Measurements from ENCODE around the gene PLEKHM2.
A peak's percentile ranks its signal among the peaks of the same experiment; 100 is the strongest.

The PLEKHM2 gene

GRCh38 chr1:15700508-15700907, 16.4 kb downstream of the PLEKHM2 start:
- DNase-seq = no peak
- TF ChIP-seq GATA1 (IDR thresholded peaks at IDR 0.05; ENCODE audit: low read depth, low read length) (no peak), POLR2A (IDR thresholded peaks at IDR 0.05; ENCODE audit: low read length) (no peak)

GRCh38 chr1:15701784-15702183, 17.7 kb downstream of the PLEKHM2 start:
- TF ChIP-seq GATA1 (IDR thresholded peaks at IDR 0.05; ENCODE audit: low read depth, low read length) (no peak), POLR2A (IDR thresholded peaks at IDR 0.05; ENCODE audit: low read length) (no peak)
- DNase-seq = no peak

GRCh38 chr1:15702722-15703550, 18.8 kb downstream of the PLEKHM2 start:
- peak in 1 of 2 experiments; percentile 26 for DNase-seq

DNA sequence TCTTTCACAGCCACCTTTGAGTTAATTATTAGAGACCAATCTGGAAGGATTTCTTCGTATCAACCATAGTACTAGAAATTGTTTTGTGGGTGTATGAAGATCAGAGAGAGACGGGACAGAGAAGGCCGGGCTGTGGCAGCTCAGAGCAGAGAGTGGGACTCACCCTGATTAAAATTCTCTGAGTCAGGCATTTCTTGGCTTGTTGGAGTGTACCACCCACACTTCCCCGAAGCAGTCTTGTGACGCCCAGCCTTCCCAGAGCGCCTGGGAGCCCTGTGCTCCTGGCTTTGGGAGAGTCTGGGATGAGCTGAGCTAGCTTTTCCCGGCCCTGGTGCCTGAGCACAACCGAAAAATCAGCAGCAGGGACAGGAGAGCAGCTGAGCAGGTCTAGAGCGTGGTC, 19.4 kb downstream of the PLEKHM2 start:
- DNase-seq = no peak
- TF ChIP-seq POLR2A (IDR thresholded peaks at IDR 0.05; ENCODE audit: low read length) (no peak), GATA1 (IDR thresholded peaks at IDR 0.05; ENCODE audit: low read depth, low read length) (no peak)

More at GRCh38 chr1:15702722-15703550, 18.8 kb downstream of the PLEKHM2 start:
- no peak for TF ChIP-seq GATA1 (IDR thresholded peaks at IDR 0.05; ENCODE audit: low read depth, low read length)
- no peak for TF ChIP-seq POLR2A (IDR thresholded peaks at IDR 0.05; ENCODE audit: low read length)

GRCh38 chr1:15704526-15705183, 20.5 kb downstream of the PLEKHM2 start:
- TF ChIP-seq GATA1 (IDR thresholded peaks at IDR 0.05; ENCODE audit: low read depth, low read length) (no peak), POLR2A (IDR thresholded peaks at IDR 0.05; ENCODE audit: low read length) (no peak)
- no peak for DNase-seq

- TF ChIP-seq POLR2A (IDR thresholded peaks at IDR 0.05; ENCODE audit: low read length) (no peak), GATA1 (IDR thresholded peaks at IDR 0.05; ENCODE audit: low read depth, low read length) (no peak)
- DNase-seq = no peak
Measured at GRCh38 chr1:15705184-15705566, 21.1 kb downstream of the PLEKHM2 start.

DNA sequence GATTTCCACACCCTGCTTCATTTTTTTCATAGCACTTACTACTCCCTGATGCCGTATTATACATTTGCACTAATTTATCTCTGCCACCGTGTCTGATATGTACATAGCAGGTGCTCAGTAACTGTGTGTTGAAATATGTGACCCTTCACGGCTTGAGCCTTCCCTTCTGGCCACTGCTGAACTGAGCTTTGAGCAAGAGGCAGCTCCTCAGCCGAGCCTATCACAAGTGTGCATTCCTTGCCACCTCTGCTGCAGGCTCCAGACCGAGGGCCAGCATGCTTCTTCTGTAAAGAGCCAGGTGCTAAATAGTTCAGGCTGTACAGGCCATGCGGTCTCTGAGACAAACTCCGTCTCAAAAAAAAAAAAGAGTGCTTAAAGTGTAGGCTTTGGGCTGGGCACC, 22.6 kb downstream of the PLEKHM2 start:
- no peak for DNase-seq
- TF ChIP-seq GATA1 (IDR thresholded peaks at IDR 0.05; ENCODE audit: low read depth, low read length) (no peak), POLR2A (IDR thresholded peaks at IDR 0.05; ENCODE audit: low read length) (no peak)

DNA sequence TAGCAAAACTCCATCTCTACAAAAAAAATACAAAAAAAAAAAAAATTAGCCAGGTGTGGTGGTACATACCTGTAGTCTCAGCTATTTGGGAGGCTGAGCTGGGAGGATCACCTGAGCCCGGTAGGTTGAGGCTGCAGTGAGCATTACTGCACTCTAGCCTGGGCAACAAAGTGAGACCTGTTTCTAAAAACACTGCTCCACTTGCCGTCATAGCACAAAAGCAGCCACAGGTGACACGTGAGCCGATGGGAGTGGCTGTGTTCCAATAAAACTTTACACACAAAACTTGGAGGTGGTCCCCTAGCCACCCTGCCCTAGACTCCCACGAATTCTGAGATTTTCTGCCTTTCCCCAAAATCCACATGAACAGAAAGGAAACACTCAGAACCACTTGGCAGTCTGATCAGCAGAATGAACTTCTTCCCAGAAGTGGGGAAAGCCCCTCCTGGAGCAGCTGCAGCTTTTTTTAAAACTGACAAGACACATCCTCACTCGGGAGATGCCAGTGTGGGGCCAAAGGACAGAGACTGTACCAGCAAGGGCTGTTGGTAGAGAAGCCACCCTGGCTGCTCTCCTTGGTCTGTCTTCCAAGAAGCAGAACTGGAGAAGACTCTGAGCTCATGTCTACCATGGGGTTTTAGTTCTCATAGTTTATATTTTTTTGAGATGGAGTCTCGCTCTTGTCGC, 23.3 kb downstream of the PLEKHM2 start:
- no peak for TF ChIP-seq POLR2A (IDR thresholded peaks at IDR 0.05; ENCODE audit: low read length)
- no peak for TF ChIP-seq GATA1 (IDR thresholded peaks at IDR 0.05; ENCODE audit: low read depth, low read length)
- no peak for DNase-seq

- no peak for DNase-seq
- no peak for TF ChIP-seq POLR2A (IDR thresholded peaks at IDR 0.05; ENCODE audit: low read length)
- TF ChIP-seq GATA1 (IDR thresholded peaks at IDR 0.05; ENCODE audit: low read depth, low read length) = no peak
Measured at GRCh38 chr1:15708486-15709137, 24.5 kb downstream of the PLEKHM2 start.

DNA sequence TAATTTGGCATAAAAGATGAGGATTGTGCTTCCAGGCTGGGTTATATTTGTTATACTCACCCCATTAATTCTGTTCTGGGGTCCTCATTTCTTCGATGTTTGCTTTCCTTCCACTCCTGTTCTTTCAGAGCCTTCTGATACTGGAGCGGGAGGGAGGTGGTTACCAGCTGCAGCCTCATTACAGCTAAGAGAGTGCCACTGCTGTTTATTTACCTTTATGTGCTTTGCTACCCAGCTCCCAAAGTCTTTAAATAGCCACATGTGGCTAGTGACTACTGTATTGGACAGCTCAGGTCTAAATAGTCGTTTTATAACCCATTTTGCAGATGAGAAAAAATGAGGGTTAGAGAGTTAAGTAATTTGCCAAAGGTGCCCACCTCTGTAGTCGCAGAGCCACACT, 25.1 kb downstream of the PLEKHM2 start:
- TF ChIP-seq POLR2A (IDR thresholded peaks at IDR 0.05; ENCODE audit: low read length) = no peak
- TF ChIP-seq GATA1 (IDR thresholded peaks at IDR 0.05; ENCODE audit: low read depth, low read length) = no peak

GRCh38 chr1:15712168-15712567, 28.0 kb downstream of the PLEKHM2 start:
- TF ChIP-seq GATA1 (IDR thresholded peaks at IDR 0.05; ENCODE audit: low read depth, low read length) = no peak
- no peak for TF ChIP-seq POLR2A (IDR thresholded peaks at IDR 0.05; ENCODE audit: low read length)
- no peak for DNase-seq

More for the DNA sequence above, 25.1 kb downstream of the PLEKHM2 start:
- no peak for DNase-seq

DNA sequence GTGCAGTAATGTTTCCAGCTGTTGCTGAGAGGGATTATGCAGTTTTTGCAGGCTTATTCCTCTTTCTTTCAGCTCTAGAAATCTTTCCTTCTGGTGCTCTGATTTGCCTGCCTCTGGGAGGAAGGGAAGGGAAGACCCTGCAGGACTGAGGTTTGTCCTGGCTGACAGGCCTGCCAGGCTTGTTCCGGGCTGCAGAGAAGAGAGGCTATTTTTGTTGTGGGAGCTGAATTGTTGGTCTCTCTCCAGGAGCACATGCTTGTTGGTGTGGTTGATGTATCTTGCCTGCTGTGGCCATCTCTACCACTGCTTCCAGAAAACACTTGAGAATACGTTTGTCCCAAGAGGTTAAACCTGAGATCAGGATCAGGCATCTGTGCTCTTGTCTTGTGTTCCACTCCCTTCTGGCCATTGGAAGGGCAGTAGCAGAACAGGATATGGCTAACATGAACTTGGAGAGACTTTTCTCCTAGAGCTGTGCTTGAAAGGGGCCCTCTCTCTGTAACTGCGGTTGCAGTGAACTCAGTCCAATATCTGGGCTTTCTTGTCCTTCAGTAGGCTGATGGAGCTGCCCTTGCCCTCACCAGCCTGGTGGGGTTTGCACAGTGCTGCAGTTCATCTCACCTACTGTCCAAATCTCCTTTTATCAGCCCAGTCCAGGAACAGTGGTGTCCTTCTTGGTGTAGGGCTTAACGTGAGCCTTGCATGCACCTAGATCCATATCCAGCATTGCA, 30.5 kb downstream of the PLEKHM2 start:
- no peak for DNase-seq
- TF ChIP-seq GATA1 (IDR thresholded peaks at IDR 0.05; ENCODE audit: low read depth, low read length) (no peak), POLR2A (IDR thresholded peaks at IDR 0.05; ENCODE audit: low read length) (no peak)
